ENCODE results near the gene FLRT2.

FLRT2 gene

DNA sequence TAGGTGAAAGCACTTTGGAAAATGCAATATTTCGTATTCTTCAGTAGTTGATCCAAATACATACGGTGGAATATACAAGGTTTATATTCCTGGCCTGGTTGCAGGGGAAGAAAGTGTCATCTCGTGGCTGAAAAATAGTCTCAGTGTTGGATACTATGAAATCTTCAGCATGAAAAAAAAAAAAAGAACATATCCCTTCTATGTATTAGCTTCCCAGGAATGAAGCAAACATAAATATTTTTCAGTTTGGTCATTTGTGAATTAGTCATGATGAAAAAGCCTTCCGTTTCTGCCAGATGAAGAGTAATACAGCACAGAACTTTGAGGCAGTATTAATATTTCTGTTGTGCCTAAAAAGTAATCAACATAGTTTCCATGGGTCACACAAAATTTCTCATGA is 36.7 kb downstream of the FLRT2 start:
- no peak for DNase-seq

DNA sequence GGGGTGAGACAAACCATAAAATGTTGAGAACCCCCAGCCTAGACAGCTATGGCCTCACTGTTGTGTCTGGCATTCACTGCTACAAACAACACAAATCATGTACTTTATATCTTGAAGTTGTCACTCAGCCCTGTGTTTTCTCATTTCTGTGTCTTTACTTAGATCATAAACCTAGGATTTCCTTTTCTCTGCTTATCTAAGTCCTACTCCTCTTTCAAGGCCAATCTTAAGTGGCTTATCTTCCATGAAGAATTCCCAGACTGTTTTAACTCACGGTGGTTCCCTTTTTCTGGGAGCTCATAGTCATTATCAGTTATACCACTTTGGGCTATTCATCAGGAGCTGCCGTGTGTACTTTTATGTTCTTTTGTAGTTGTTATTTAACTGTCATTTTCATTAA is 42.1 kb downstream of the FLRT2 start:
- DNase-seq, result no peak

DNA sequence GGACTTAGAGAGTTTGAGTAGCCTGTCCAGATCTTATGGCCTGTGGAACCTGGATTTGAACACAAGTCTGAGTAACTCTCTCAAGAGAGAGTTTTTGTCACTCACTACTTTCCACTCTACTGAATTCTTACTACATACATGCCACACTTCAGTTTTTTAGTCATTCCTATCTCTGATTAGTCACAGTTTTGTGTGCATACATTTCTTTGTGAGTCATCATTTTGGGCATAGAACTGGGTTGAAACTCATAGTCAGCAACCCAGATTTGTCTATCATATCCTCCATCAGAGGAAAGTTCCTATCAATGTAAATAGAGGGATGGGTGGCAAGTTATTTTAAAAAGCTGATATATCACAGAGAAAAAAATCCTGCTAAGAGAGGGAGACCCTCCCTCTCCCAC is 42.9 kb downstream of the FLRT2 start:
- no peak for DNase-seq

DNA sequence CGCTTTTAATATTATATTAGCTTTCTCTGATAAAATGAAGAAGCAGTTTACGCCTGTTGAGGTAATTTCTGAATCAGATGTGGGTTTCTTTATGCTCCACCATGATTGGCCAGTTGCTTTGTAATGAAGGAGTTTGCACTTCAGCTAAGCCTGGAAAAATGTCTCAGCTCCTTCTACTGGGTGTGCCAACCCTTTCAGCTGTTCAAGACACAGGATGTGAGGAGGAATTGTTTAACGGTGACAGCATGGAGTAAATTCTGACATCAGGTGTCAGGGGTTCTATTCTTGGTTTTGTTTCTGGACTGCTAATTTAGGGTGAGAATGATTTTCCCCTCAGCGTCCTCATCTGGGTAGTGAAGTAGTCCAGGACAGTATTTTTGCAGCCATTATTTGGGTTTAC is 43.5 kb downstream of the FLRT2 start:
- DNase-seq, result no peak

DNA sequence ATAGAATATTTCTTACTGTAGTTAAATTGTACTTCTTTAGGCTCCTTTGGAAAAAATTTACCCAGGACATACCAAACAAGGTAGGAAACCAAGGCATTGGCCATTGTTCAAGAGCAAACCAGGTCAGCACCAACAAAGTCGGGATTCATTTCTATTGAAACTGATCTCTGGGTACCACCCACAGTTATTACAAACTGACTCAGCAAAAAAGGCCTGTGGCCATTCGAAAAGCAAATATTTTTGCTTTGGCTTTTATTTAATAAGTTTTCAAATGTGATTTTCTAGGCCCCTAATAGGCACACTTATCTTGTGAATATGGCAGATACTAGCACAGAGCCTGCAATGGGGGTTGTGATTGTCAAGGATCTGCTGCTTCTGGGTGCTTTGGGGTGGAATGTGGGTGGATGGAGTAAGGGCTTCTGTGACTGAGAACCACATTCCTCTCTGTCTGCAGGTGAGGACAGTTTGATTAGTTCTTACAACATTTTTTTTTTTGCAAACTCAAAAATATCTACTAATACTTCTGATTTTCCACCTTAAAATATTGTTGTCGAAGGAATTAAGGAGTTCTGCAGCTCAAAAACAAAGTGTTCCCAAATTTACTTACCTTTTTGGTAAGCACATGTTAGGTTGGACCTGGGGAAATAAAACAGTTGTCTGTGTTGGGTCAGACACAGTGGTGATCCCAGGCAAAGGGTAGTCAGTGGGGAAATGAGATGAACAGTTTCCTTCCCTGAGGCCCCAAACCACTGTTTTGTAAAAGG is 45.1 kb downstream of the FLRT2 start:
- no peak for DNase-seq

DNA sequence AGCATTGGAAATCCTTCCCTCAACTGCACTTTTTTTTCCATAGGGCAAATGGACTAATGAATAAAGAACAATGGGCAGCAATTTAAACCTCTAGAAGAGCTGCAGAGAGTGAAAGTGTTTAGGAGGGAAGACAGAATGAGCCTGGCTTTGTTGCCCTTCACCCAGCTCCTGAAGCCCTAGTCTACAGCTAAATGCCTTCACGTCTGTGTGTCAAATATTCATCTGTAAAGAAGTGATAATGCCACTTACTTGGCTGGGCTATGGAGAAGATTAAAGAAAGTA is 45.6 kb downstream of the FLRT2 start:
- no peak for DNase-seq

DNA sequence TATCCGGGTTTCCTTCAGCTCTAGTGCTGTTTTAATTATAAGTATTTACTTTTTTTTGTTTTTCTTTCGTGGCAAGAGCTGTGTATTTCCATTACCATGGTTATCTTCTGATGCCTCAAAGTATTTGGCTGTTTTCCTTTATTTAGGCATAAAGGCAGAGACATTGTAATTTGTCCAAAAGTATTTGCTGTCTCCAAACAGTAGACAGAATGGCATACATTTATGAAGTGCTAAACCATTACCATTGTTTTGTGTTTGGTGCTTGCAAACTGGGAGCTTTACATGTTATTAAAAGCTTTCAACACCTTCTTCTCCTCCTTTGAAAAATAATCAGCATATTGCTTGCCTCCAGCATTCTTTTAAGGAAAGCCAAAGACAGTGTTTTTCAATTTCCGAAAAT is 46.3 kb downstream of the FLRT2 start:
- DNase-seq, result no peak

DNA sequence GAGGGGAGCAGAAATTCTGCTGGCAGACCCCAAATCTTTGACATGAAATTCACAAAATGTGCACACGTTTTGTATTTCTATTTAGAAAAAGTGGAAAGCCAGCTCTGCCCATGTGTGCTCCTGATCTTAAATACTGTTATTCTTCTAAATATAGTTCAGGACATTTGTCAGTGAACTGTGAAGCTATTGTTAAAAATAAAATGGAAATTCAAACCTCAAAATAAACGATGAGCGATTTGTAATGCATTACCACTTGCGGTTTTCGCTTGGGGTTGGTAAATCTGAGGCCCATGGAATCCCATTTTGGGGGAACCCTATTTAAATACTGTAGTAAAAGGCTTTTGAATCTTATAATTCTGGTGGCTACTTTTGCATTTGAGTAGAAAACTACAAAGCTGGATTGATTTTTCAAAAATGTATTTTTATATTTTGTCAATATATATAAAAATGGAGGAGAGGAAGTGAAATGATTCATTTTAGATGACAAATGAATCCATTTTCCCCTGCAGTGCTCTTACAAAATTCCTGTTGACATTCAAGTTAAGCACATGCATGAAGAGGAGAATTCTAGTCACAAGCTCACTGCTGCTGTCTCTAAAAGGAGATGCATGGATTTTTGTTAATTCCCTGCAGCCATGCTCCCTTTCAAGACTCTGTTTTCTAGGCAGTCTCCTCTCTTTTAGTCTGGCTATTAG is 47.1 kb downstream of the FLRT2 start:
- no peak for DNase-seq

DNA sequence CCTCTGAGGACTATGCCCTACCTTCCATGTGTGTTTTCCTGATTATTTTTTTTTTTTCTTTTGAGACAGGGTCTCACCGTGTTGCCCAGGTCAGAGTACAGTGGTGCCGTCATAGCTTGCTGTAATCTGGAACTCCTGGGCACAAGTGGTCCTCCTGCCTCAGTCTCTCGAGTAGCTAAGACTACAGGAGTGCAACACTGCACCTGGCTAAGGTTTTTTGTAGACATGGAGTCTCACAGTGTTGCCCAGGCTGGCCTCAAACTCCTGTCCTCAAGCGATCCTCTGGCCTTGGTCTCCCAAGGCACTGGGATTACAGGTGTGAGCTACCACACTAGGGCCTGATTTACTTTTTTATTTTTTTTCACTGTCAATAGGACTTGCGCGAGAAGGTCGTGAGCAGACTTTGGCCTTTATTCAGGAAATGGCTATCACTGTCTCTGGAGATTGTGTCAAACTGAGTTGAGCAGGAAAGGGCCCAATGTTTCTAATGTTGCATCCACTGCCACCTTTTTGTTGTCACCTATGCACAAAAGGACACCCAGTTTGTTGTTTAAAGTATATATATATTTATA is 47.7 kb downstream of the FLRT2 start:
- DNase-seq, result no peak

DNA sequence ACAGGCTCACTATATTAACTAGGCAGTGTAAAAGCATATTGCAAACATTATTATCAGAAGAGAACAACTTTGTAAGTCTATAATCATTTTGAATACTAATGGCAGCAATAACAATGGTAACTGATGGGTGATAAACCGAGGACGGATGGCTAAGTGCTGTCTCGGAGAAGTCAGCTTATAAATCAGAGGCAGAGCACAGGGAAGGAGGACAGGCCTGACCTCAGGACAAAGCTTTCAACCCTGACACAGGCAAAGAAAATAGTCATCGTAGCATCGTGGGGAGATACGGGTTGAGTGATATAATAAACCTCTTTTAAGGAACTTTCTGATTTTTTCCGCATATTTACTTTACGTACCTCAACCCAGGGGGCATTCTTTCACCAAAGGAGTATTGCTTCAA is 48.4 kb downstream of the FLRT2 start:
- DNase-seq, result no peak

DNA sequence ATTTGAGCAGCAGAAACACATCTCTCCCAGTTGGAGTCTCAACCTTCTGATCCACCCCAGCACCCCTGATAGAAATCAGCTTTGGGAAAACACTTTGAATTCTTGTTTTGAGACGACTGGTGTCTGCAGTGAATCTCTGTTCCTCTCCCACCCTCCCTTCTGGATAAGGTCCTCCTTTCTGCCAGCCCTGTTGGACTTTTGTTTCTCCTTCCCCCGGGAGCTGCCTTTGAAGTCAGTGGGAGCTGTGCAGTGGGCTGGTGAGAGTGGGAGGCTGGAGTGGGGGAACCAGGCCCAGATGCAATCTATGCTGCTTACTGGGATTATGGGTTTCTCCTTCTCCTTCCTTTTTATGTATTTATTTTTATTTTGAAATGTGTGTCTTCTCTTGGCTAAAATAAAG is 49.0 kb downstream of the FLRT2 start:
- no peak for DNase-seq

DNA sequence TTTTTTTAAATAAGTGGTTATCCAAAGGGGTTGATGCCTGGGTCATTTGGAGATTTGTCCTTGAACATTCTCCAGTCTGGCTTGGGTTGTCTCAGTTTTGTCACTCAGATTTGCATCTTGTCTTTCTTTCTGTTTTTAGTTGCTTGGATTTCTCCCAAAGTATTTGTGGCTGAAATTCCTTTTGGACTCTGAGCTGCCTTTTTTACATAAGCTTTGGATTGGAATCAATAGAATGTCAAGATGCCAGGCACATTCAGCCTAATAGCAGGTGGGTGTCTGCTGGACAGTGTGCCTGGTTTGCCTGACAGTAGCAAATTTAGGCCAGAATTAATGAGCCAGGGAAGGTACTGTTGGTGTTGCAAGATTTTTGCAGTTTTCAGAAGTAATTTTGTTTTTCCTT is 50.0 kb downstream of the FLRT2 start:
- no peak for DNase-seq

DNA sequence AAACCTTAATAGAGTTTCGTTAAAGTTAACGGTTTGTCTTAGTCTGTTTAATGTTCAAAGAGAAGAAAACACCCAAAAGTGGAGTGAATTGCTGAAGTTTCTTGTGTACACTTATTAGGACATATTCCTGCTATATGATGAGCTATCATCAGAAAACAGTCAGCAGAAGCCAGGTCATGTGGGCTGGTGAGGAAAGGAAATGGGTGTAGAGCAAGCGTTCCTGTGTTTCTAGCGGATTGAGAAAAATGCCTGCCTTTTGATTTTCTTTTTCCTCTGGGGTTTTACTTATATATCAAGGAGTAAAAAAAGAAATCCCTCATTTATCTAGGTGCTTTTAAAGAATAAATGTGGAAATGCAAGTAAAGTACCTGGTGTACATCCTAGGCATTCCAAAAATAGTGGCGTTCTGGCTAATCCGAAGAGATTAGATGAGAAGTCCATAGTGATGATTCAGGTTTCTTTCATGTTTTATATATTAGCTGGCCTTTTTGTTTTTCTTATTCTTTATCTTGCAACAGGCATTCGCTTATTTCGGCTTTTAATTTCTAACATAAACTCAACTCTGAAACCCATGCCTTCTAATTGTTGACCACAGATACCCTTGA is 50.7 kb downstream of the FLRT2 start:
- no peak for DNase-seq

DNA sequence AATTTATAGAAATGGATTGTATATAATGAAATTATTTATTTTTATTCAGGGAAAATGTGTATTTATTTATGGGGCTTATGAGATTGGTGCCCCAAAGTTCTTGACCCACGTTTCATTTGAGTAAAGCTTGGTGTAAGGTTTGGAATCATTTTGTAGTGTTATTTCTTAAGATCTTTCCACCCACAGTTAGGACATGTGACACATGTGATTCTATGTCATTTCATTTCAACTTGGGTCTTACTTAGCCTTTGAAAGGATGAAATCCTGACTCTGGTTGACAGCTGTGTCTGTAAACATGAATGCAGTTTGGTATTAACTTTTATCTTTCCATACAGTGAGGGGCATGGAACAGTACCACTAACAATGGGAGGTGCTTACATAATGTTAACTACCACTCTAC is 51.7 kb downstream of the FLRT2 start:
- DNase-seq, result no peak

DNA sequence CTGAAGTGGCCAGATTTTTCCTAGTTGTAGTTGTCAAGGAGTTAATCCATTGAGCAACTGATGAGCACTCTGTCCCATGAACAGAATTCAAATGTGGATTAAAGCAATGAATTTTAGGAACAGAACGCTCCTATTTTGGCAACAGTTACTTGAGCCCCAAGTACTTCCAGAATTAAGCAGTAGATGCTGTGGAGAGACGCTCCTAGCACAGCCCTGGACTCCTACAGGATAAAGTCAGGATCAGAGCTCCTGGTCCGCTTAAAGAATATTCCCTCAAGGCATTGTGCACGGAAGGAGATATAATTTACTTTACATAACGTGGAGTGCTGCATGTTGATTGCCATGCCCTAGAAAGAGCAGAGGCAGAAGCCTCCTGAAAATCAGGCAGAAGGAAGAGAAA is 53.4 kb downstream of the FLRT2 start:
- DNase-seq, result no peak

DNA sequence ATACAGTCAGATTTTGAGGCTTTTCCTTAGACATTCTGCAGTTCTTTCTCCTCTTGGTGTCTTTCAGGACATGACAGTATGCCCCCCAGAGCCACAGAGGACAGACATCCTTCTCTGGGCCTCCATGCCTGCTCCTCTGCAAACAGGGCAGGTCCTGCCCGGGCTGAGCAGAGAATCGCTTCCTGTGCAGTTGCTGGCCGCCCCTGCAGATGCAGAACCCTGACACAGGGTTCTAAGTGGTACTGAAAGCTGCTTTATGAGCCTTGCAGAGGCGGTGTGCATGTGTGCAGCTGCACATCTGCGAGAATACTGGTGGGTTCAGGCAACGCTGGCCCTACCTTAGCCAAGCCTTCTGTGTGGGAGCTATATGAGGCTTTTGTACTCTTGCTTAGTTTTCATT is 54.5 kb downstream of the FLRT2 start:
- DNase-seq, result no peak

DNA sequence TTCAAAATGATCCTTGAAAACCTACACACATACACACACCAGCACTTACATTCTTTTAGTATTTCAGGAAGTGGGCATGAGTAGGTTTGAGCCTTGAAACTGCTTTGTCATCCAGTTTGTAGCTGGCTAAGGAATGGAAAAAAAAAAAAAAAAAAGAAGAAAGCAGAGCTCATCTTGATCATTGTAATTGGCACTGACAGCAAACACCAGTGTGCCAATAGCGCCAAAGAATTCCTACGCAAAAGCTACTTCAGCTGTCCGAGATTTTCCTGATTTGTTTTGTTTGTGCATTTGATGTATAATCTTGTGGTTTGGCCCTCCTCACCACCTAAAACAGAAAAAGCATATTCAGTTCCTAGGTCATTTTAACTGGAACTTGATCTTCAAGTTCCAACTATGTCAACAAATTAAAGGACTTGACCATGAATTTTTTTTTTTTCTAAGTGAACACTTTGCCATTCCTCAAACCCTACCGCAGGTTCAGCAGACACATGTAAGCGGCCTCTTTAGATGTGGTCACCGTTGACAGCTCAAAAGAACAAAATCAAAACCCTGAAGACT is 57.3 kb downstream of the FLRT2 start:
- DNase-seq, result no peak

DNA sequence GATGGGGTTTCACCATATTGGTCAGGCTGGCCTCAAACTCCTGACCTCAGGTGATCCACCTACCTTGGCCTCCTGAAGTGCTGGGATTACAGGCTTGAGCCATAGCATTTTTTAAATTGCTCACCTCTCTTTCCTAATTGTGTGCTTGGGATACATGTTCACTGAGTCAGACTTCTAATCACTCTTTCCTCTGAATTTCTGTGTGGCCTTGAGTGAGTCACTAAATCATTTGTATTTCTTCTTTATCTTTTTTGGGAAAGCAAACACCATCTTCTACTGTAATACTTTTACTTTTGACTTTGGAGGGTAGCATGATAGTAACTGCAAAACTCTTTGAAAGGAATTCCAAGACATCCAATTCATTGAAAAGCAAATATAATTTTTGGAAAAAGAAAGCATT is 60.8 kb downstream of the FLRT2 start:
- DNase-seq, result no peak

DNA sequence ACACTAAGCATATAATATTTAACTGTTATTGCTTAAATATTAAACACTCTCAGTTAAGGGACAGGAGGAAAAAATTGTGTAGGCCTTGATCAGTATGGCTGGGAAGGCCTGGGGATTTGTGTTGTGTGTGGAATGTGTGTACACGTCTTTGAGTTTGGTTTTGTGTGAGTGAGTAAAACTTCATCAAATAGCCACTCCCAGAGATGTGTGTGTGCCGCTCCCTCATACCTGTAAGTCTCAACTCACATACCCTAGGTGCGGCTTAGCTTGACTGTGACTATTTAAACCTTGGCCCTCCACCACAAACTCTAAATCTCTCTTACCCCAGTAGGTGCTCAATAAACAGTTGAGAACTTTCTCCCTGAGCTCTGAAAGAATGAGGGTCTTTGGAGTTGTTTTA is 64.3 kb downstream of the FLRT2 start:
- no peak for DNase-seq

DNA sequence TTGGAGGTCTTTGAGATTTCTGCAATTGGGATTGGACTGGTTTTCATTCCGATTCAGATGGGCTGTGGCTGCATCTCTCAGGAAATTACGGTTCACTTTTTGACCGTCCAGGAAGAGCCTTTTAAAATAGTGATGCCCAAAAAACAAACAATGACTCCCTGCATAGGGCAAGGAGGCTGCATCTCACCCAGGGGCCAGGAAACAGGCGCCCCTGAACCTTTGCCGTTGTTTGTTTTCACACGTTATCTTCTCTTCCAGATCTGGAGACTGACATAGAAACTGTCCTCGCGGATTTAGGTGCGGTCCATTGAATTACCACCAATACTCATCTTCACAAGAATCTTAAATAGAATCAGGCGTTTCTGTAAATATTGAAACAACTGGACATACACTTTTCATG is 66.0 kb downstream of the FLRT2 start:
- DNase-seq, result no peak

DNA sequence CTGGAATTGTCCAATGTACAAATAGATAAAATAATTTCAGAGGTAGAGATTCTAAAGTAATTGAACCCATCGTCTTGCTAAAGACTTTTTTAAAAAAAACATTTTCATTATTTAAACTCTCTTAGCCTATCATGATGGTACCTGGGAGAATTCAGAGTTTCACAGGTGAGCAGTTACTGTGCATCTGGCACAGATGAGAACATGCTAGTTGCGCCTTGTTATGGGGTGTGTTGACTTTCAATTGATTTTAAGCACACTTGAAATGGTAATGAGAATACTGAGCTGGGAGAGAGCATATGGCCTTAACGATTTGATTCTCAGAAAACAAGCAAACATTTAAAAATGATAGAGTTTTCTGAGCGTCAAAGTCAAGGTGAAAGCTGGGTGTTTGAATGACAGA is 66.6 kb downstream of the FLRT2 start:
- DNase-seq, result no peak

DNA sequence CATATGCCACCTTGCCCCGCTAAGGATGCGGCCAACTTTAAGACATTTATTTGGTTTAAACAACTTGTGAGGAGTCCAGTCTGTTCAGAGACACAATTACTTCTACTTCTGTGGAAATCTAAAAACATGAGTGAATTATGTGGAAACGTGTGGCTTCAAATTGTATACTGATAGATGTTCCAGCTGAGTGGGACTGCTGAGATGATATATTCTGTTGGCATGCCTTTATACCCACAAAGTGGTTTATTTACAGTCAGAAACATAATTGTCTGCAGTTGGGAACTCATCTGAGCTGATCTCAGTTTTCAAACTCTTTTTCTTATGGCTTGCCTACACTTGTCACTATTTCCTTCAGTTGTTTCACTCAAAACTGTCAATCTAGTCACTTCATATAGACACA is 67.8 kb downstream of the FLRT2 start:
- DNase-seq, result no peak

DNA sequence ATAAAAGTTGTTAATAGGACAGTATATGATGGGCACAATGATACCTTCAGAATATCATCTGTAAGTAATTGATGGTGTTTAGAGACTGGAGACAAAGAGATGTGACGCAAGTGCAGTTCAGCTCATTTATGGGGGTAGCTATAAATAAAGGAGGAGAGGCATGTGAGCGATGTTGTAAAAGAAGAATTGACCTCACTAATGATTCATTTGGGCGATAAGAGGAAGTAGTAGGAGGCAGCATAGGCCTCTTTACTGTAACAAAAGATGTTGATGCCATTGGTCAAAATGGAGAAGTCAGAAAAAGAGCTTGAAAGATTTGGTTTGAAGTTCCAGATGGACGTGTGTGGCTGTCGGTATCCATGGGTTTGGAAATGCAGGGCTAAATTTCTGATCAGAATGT is 70.0 kb downstream of the FLRT2 start:
- no peak for DNase-seq

DNA sequence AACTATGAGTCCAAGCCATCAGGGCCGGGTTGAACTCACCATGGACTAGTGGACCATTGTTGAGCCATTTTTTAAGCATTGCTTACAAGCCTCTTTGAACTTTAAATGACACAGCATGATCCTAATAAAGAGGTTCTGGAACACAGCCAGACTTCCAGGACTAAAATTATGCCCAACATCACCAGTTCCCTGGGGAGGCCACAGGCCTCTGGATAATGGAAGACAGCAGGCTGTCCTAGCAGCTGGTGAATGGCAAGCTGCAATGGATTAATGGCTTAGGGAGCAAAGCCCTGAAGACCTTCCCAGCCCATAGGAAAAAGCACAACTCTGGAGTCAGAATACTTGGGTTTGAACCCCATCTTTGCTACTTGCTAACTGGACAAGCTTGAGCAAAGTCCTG is 71.3 kb downstream of the FLRT2 start:
- no peak for DNase-seq

Data from stimulated activated CD8-positive, alpha-beta memory T cell treated with anti-CD3 and anti-CD28 coated beads, Interleukin-4, amount 100 ng/mL, for 48 hours (primary cell).